Keratinocyte (primary cell): ENCODE measurements around the gene DNAI7. TPM values are rescaled to one million over a fixed set of nuclear protein-coding genes. Genes with fewer than 3 reads are reported as not detected.

Source experiments
- DNase-seq: peaks from one replicate; pipeline ENCODE4 v3.0.0-alpha.2; 2011; ENCODE audit warnings: low read depth, missing footprints, low spot score
- FAIRE-seq: peaks from 2 replicates; lab custom pipeline; 2011; peaks lifted over from hg19 to GRCh38; lab: Jason Lieb, UNC
- H2AFZ ChIP-seq: 2 replicates; pipeline ENCODE4 v1.6.0; 2012; ENCODE audit warnings: low read length, control low read depth, inconsistent platforms; ENCODE audit not compliant: control insufficient read depth
- H3K27ac ChIP-seq: 2 replicates; pipeline ENCODE4 v1.5.1; 2011; ENCODE audit warnings: low read length; ENCODE audit not compliant: control insufficient read depth, insufficient read depth
- H3K27me3 ChIP-seq: 3 replicates; pipeline ENCODE4 v1.6.0; 2011; ENCODE audit warnings: low read length; ENCODE audit not compliant: control insufficient read depth, insufficient read depth; ENCODE audit errors: extremely low read depth
- H3K36me3 ChIP-seq, 2 experiments: 2 replicates in 1 of 2; 3 replicates in 1 of 2; pipeline ENCODE4 v1.5.1; 2011; ENCODE audit warnings: low read length in 2 of 2, mild to moderate bottlenecking in 1 of 2; ENCODE audit not compliant: control insufficient read depth in 2 of 2, insufficient read depth in 2 of 2; ENCODE audit errors: extremely low read depth in 1 of 2
- H3K4me1 ChIP-seq: 3 replicates; pipeline ENCODE4 v1.5.1; 2011; ENCODE audit warnings: low read length; ENCODE audit not compliant: control insufficient read depth, insufficient read depth; ENCODE audit errors: extremely low read depth
- H3K4me2 ChIP-seq: 3 replicates; pipeline ENCODE4 v1.6.0; 2011; ENCODE audit warnings: low read depth, low read length; ENCODE audit not compliant: control insufficient read depth, insufficient read depth; ENCODE audit errors: extremely low read depth
- H3K4me3 ChIP-seq, 3 experiments: fragments of 200-600 bp in 1 of 3; sonication (generic) in 1 of 3; 2 replicates in 2 of 3; 3 replicates in 1 of 3; pipeline ENCODE4 v1.5.1; 2011 to 2016; ENCODE audit warnings: low read length in 3 of 3, mild to moderate bottlenecking in 3 of 3, control low read depth in 2 of 3, inconsistent platforms in 1 of 3, low read depth in 1 of 3, mixed read lengths in 1 of 3, mixed run types in 1 of 3, moderate library complexity in 1 of 3; ENCODE audit not compliant: control insufficient read depth in 2 of 3, insufficient read depth in 2 of 3; ENCODE audit errors: extremely low read depth in 1 of 3
- H3K79me2 ChIP-seq: 2 replicates; pipeline ENCODE4 v1.6.0; 2012; ENCODE audit warnings: low read length; ENCODE audit not compliant: control insufficient read depth, insufficient read depth
- H3K9ac ChIP-seq: 3 replicates; pipeline ENCODE4 v1.6.0; 2011; ENCODE audit warnings: low read length; ENCODE audit not compliant: control insufficient read depth, insufficient read depth; ENCODE audit errors: extremely low read depth
- H3K9me1 ChIP-seq: 3 replicates; pipeline ENCODE4 v1.6.0; 2011; ENCODE audit warnings: low read length; ENCODE audit not compliant: control insufficient read depth, insufficient read depth; ENCODE audit errors: extremely low read depth
- H3K9me3 ChIP-seq: 2 replicates; pipeline ENCODE4 v1.5.1; 2012; ENCODE audit warnings: low read depth, low read length; ENCODE audit not compliant: control insufficient read depth
- H4K20me1 ChIP-seq: 3 replicates; pipeline ENCODE4 v1.6.0; 2011; ENCODE audit warnings: low read length; ENCODE audit not compliant: control insufficient read depth, insufficient read depth; ENCODE audit errors: extremely low read depth
- CTCF ChIP-seq, 3 experiments: IDR thresholded peaks in 1 of 3; conservative IDR thresholded peaks in 1 of 3; optimal IDR thresholded peaks in 1 of 3; 2 replicates in 2 of 3; 3 replicates in 1 of 3; pipeline versions ENCODE3 to v1.5.1; 2011; ENCODE audit warnings: low read length in 3 of 3, mild to moderate bottlenecking in 3 of 3, moderate library complexity in 2 of 3, control low read depth in 1 of 3, inconsistent platforms in 1 of 3; ENCODE audit not compliant: insufficient read depth in 2 of 3; ENCODE audit errors: extremely low read depth in 1 of 3
- EZH2 ChIP-seq: IDR thresholded peaks from one replicate; pipeline ENCODE4 v1.6.1; 2012; ENCODE audit warnings: inconsistent platforms, mild to moderate bottlenecking, low read length, moderate library complexity
- dilution Hi-C: fragments of 300-500 bp; cut with MboI; formaldehyde crosslinking; loops from one replicate; pipeline ENCODE4 v1.7.0; 2020; ENCODE audit warnings: low sequenced_read_pairs; ENCODE audit not compliant: extremely low pct_ligation_motif_present
- polyA plus RNA-seq, 5 experiments: library from polyadenylated mRNA; depleted of rRNA in 3 of 5; stranded (reverse) in 3 of 5; stranded (forward) in 1 of 5; unstranded in 1 of 5; fragments of >200 nt; gene quantifications; 1 replicate in 1 of 5; 2 replicates in 3 of 5; 3 replicates in 1 of 5; pipeline versions ENCODE4 v1.2.1 to v1.2.3, GENCODE V29; 2011 to 2012; ENCODE audit warnings: missing spikeins in 2 of 5, low read depth in 1 of 5, low replicate concordance in 1 of 5

Gene DNAI7
- polyA plus RNA-seq, 1 donor (not counting 4 experiments of a cell fraction or from before 2014, with no cell fraction given) = 0.10 TPM

- H3K9me1 ChIP-seq = no peaks in the 10 kb centered on the region
- H3K27me3 ChIP-seq = no peaks in the 10 kb centered on the region
- no peak for FAIRE-seq
- H3K27ac ChIP-seq = no peak overlapping the region
- TF ChIP-seq CTCF (optimal IDR thresholded peaks at IDR 0.05 in 1 of 3, IDR thresholded peaks at IDR 0.05 in 1 of 3, conservative IDR thresholded peaks at IDR 0.05 in 1 of 3; ENCODE audit: extremely low read depth in 1 of 3, insufficient read depth in 2 of 3, low read length in 3 of 3) (no peak), EZH2 (no peak)
- no peak overlapping the region for H3K4me3 ChIP-seq
- H3K9ac ChIP-seq = no peak overlapping the region
- H4K20me1 ChIP-seq = no peaks in the 10 kb centered on the region
- no peaks in the 10 kb centered on the region for H3K4me1 ChIP-seq
- H3K36me3 ChIP-seq = no peaks in the 10 kb centered on the region
- no peak overlapping the region for H3K4me2 ChIP-seq
- no peaks in the 10 kb centered on the region for H3K9me3 ChIP-seq
- H2AFZ ChIP-seq = no peak overlapping the region
- no peaks in the 10 kb centered on the region for H3K79me2 ChIP-seq
- DNase-seq = no peak
- dilution Hi-C loops = no loop called here
Observed at GRCh38 chr12:25100194-25101091, 94.5 kb downstream of the DNAI7 start.

- dilution Hi-C loops = no loop called here
Observed at GRCh38 chr12:25099010-25099409, 96.0 kb downstream of the DNAI7 start.

More at GRCh38 chr12:25099010-25099409, 96.0 kb downstream of the DNAI7 start:
- H4K20me1 ChIP-seq = no peaks in the 10 kb centered on the region
- H3K27me3 ChIP-seq = no peaks in the 10 kb centered on the region
- no peak overlapping the region for H3K4me3 ChIP-seq
- H2AFZ ChIP-seq = no peak overlapping the region
- H3K9me1 ChIP-seq = no peaks in the 10 kb centered on the region
- no peaks in the 10 kb centered on the region for H3K36me3 ChIP-seq
- H3K9me3 ChIP-seq = no peaks in the 10 kb centered on the region
- no peak for TF ChIP-seq EZH2
- no peak for TF ChIP-seq CTCF (optimal IDR thresholded peaks at IDR 0.05 in 1 of 3, IDR thresholded peaks at IDR 0.05 in 1 of 3, conservative IDR thresholded peaks at IDR 0.05 in 1 of 3; ENCODE audit: extremely low read depth in 1 of 3, insufficient read depth in 2 of 3, low read length in 3 of 3)
- no peak overlapping the region for H3K9ac ChIP-seq
- no peak overlapping the region for H3K4me2 ChIP-seq
- H3K27ac ChIP-seq = no peak overlapping the region
- no peaks in the 10 kb centered on the region for H3K4me1 ChIP-seq
- H3K79me2 ChIP-seq = no peaks in the 10 kb centered on the region
- DNase-seq (no peak), FAIRE-seq (no peak)
